Measurements from ENCODE around the gene WIPF3. TPM values are rescaled to one million over a fixed set of nuclear protein-coding genes. Genes with fewer than 3 reads are reported as not detected.

The WIPF3 gene
- total and polyA plus RNA-seq, 10 of the 15 experiments (the other 5 are each of a cell fraction or from before 2014, with no cell fraction given), result 0.03 to 0.05 TPM; not detected in 8

- no peak for TF ChIP-seq NFYA (IDR thresholded peaks at IDR 0.05; ENCODE audit: borderline replicate concordance, low read depth, low read length)
Observed at GRCh38 chr7:29945259-29945809, 139.0 kb downstream of the WIPF3 start (continued).

- no peak overlapping the region for H2AFZ ChIP-seq (ENCODE audit: control insufficient read depth, low read depth, low read length)
- H3K36me3 ChIP-seq (ENCODE audit: control insufficient read depth in 2 of 2, insufficient read depth in 2 of 2, low read length in 1 of 2), result peaks cover 18 to 34% of the 10 kb centered on the region in 2 experiments
- H3K27me3 ChIP-seq (replicated peaks in 1 of 2; ENCODE audit: control insufficient read depth in 2 of 2, insufficient read depth in 2 of 2, low read length in 1 of 2), result no peaks in the 10 kb centered on the region
- no peaks in the 10 kb centered on the region for H3K4me1 ChIP-seq (ENCODE audit: control insufficient read depth, insufficient read depth, low read length)
- in situ Hi-C loops (cut with MboI) (no loop called here), intact Hi-C loops (cut with micrococcal nuclease; ENCODE audit: unreplicated experiment) (no loop called here)
- H3K4me3 ChIP-seq, result no peak overlapping the region
- ATAC-seq (peak; percentile 51), DNase-seq (ENCODE audit: low read depth, low spot score) (no peak), FAIRE-seq (no peak)
- no peaks in the 10 kb centered on the region for H3K79me2 ChIP-seq (ENCODE audit: control insufficient read depth, insufficient read depth, low read length)
- no TSS peak for BruUV-seq (replicated peaks)
- 96% methylated on average over 5 of the region's 5 CpGs for WGBS (ENCODE audit: insufficient coverage, insufficient replicate concordance, low lambda C conversion rate, missing lambda C conversion rate)
- RAD21 ChIA-PET (ENCODE audit: unreplicated experiment), result interaction anchor here (0.7 kb wide), 1 partner anchor 115 kb away, joined by 3 read pairs; no protein-coding TSS in a partner anchor
- CTCF ChIA-PET, result interaction anchor here (1.1 to 1.8 kb wide), 3 partner anchors 10 to 127 kb away, joined by 3 to 4 read pairs (median 4); no protein-coding TSS in a partner anchor
- no peak overlapping the region for H3K9ac ChIP-seq (ENCODE audit: control insufficient read depth, insufficient read depth, low read length)
- H4K20me1 ChIP-seq (ENCODE audit: control insufficient read depth, insufficient read depth), result peaks cover 2% of the 10 kb centered on the region; the same call in 1 of the 2 replicates
- H3K9me3 ChIP-seq (replicated peaks; ENCODE audit: control insufficient read depth, insufficient read depth, low read length), result peaks cover 4% of the 10 kb centered on the region; the same call in 1 of the 3 replicates
- SMC1A ChIA-PET (ENCODE audit: uncharacterized antibody, unreplicated experiment), result interaction anchor here (1.1 kb wide), 1 partner anchor 113 kb away, joined by 4 read pairs; no protein-coding TSS in a partner anchor
- POLR2A ChIA-PET, result interaction anchor here (0.6 kb wide), 1 partner anchor 186 kb away, joined by 3 read pairs; no protein-coding TSS in a partner anchor
- no peak overlapping the region for H3K27ac ChIP-seq (ENCODE audit: control insufficient read depth, insufficient read depth)
- no peak overlapping the region for H3K4me2 ChIP-seq (ENCODE audit: control insufficient read depth, insufficient read depth)
- no peak for TF ChIP-seq ASH2L (IDR thresholded peaks at IDR 0.05; ENCODE audit: borderline replicate concordance, low read depth)
- no peak for TF ChIP-seq SKIL (IDR thresholded peaks at IDR 0.05; ENCODE audit: low read depth, poor library complexity, severe bottlenecking)
- no peak for TF ChIP-seq GATAD2B (conservative IDR thresholded peaks at IDR 0.05; ENCODE audit: low read depth)
- TF ChIP-seq MEF2A (IDR thresholded peaks at IDR 0.05; ENCODE audit: insufficient read depth, low read depth, low read length), result no peak
- TF ChIP-seq, protein P1, sequence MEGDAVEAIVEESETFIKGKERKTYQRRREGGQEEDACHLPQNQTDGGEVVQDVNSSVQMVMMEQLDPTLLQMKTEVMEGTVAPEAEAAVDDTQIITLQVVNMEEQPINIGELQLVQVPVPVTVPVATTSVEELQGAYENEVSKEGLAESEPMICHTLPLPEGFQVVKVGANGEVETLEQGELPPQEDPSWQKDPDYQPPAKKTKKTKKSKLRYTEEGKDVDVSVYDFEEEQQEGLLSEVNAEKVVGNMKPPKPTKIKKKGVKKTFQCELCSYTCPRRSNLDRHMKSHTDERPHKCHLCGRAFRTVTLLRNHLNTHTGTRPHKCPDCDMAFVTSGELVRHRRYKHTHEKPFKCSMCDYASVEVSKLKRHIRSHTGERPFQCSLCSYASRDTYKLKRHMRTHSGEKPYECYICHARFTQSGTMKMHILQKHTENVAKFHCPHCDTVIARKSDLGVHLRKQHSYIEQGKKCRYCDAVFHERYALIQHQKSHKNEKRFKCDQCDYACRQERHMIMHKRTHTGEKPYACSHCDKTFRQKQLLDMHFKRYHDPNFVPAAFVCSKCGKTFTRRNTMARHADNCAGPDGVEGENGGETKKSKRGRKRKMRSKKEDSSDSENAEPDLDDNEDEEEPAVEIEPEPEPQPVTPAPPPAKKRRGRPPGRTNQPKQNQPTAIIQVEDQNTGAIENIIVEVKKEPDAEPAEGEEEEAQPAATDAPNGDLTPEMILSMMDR (IDR thresholded peaks at IDR 0.05 in 2 of 3, conservative IDR thresholded peaks at IDR 0.05 in 1 of 3; ENCODE audit: control insufficient read depth in 2 of 3, extremely low read depth in 1 of 3, insufficient read depth in 1 of 3, low read depth in 3 of 3, low read length in 3 of 3), result peak in 2 of 3 experiments; percentile 12 to 22; a peak in 2 of 6 replicates
- TF ChIP-seq RAD21 (IDR thresholded peaks at IDR 0.05; ENCODE audit: insufficient read depth, low read depth, low read length), result peak; percentile 33; the same call in 1 of the 2 replicates
- no peak for TF ChIP-seq YBX1 (IDR thresholded peaks at IDR 0.05)
- no peak for TF ChIP-seq RUNX3 (IDR thresholded peaks at IDR 0.05; ENCODE audit: low read length)
- peak; percentile 30; the same call in 1 of the 2 replicates for TF ChIP-seq POLR2A (IDR thresholded peaks at IDR 0.05; ENCODE audit: low read depth, low read length)
- no peak for TF ChIP-seq DPF2 (IDR thresholded peaks at IDR 0.05)
Observed at GRCh38 chr7:29946428-29947186, 140.3 kb downstream of the WIPF3 start.

All from GM12878 (cell line).